Activated naive CD4-positive, alpha-beta T cell (primary cell): Measurements from ENCODE around the gene GFY.

Experiments used
- DNase-seq, 4 experiments: peaks; one replicate each; lab custom pipeline; 2025; lab: John Stamatoyannopoulos, UW

GFY gene

DNA sequence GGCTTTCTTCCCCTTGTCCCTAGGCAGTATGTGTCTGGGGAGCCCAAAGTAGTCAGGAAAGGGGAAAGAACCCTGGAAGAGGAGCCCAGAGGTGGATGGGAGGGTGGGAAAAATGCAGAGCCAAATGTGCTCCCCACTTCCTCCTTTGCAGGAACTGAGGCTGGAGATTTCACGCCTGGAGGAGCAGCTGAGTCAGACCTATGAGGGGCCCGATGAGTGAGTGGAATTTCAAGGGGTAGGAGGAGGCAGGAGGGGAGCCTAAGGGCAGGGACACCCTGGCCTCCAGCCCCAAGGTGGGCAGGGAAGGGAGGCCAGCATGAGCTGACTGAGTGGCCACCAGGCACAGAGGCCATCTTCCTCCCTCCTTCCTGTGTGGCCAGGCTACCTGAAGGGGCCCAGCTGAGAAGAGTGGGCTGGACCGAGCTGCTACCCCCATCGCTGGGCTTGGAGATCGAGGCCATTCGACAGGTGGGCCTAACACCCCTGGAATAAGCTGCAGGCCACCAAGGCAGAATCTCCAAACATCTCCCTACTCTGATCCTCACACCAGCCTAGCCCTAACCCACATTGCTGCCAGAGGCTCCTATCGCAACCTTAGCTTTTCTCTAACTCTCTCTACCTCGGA, 16.3 kb upstream of the GFY start:
- DNase-seq = no peak

DNA sequence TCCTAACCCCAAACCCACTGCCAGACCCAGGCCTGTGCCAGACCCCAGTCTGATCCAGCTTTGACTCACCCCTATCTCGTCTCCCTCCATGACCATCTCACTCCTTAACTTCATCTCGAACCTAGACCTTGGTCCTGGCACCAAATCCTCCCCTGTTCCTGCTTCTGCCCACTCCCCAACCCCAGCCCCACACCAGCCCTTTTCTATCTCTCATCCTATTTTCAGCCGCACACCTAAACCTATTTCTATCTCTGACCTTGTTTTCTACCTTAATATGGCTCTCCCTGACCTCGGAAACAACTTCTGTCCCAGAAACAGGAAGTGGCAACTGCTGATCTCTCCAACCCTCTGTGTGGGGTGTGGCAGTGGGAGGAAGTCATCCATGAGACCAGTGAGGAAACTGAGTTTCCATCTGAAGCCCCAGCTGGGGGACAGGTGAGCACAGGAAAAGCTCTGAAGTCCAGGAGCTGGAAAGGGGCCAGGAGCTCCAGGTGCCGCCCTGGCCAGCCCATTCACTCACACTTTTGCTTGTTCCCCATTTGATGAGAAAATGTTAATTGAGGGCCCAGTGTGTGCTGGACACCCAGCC, 15.7 kb upstream of the GFY start:
- no peak for DNase-seq

DNA sequence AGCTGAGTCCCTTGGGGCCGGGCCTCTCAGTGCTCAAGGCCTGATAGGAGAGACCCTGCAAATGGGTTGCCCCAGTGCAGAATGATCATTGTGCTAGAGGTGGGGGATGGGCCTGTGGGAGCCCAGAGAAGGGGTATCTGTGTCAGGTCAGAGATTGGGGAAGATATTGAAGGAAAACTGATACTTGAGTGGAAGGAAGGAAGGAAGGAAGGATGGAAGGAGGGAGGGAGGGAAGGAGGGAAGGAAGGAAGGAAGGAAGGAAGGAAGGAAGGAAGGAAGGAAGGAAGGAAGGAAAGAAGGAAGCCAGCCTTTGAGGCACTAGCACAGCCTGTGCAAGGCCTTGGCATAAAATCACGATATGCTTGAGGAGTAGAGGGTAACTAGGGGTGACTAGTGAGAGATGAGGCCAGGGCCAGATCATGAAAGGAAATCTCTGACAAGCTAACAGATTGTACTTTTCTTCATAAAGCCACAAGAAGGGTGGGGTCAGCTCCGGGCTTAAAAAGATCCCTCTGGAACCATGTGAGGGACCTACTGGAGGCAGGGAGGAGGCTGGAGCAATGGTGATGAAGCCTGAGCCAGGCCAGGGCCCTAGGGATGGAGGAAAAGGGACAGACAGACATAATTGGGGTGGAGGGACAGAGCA, 13.4 kb upstream of the GFY start:
- no peak for DNase-seq

DNA sequence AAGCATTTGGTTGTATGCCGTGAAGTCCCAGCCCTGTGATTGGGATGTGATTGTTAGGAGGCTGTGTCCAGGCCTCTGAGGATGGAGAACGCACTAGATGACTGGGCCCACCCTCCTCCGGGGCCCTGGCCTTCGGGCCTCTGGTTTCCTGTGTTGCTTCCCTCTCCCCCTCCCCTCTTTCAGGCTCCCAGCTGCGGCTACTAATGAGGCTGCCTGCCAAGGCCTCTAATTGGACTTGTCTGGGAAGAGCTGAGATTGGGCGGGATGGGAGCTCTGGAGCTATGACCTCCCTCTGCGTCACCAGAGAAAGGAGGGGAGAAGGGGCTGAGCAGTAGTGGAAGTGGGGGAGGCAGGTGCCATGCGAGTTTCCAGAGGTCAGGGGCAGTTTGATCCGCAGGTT, 11.8 kb upstream of the GFY start:
- no peak for DNase-seq

DNA sequence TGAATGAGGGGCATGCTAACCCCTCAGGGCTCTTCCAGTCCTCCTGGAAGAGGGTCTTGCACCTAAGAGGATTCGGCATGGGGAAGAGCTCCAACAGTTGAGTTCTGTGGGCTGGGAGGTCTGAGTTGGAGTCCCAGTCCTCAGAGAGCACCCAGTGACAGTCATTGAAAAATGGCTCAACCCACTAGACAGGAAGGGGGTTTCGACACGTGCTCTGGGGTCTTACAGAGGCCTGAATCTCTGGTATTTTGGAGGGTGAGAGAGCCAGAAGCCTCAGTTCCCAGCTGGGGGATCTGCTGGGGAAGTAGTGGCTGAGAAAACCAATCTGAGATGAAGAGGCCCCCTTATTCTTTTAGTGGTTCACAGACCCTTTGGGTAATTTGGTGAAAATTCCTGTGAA, 10.9 kb upstream of the GFY start:
- no peak for DNase-seq

DNA sequence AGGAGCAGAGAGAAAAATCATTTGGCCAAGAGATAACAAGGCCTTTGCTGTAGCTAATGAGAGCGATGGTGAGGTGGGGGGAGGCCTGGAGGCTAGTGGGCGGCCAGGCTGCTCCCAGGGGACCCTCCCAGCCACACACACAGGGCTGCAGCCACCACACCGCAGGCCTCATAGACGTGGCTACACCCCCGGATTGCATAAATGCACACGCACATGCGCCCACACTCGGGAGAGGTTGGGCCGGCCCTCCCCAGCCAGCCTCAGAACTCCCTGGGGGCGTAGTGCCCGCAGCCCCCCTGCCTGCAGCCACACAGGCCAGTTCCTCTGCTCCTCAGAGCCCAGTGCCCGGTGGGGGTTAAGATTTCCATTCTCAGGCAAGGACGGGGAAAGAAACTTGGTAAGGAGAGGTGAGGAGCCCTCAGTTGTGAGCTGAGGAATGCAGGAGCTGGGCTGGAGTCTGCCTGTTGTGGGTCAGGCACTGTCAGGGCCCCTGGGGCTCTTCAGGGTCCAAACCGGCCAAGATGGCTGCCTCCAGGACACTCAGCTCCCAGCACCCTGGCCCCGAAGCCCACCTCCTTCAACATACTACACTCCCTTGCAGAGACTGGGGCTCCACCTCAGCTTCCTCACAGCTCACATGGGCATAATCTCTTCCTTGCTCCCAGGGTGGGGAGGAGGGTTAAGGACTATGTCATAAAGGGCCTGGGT, 9.9 kb upstream of the GFY start:
- no peak for DNase-seq

DNA sequence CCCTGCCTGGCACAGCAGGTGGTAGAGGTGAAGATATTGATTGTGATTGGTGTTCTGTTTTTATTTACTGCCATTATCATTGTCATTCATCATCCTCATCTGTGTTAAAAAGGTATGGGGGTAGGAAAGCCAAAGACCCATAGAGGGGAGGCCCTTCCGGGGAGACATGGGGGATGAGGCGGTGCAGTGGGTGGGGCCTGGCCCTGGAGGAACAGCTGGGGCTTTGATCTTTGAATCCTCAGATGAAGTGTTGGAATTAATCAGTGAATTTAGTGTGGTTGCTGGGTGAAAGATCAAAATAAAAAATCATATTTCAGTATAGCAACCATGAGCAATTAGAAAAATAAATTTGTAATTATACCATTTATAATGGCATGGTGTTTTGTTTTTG, 9.4 kb upstream of the GFY start:
- no peak for DNase-seq

DNA sequence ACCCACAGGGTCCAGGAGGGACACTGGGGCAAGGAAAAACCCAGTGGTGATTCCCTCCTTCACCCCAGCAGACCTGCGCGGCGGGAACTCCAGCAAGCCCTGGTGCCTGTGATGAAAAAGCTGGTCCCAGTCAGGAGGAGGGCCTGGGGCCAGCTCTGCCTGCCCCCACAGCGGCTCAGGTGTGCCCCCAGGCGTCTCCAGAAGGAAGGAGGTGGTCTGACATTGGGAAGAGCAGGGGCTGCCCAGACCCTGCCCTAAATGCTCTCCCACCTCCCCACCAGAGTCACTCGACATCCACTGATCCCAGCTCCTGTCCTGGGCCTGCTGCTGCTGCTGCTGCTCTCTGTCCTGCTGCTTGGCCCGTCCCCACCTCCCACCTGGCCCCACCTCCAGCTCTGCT, 8.1 kb upstream of the GFY start:
- no peak for DNase-seq

DNA sequence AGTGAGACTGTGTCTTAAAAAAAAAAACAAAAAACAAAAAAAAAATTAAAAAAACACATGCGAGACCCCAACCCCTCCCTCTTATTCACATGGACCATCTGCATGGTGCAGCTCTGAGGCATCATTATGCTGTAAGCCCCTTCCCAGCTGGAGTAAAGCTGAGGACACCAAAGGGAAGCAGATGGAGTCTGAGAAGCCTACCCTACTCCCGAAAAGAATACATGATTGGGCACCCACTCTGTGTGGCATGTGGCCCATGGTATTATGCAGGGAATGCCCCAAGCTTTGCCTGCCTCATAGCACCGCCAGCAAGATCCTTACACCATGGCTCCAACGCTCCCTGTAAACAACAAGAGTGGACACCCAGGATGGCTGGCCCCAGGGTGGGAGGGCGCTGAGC, 6.7 kb upstream of the GFY start:
- no peak for DNase-seq

DNA sequence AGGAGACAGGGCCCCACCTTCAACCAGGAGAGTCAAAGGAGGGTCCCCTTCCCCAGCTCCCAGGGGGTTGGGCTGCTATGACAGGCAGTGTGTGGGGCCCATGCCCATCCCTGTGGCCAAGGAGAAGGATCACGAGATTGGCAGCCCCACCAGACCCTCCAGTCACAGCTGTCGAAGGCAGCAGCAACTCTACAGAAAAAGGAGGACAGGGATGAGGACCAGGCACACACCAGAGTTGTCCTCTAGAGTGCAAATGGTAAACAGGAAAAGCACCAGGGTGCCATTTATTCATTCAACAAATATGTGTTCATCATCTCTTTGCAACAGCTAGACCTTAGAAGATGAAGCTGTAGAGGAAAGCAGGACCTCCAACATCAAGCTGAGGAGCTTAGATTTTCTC, 6.0 kb upstream of the GFY start:
- DNase-seq = no peak

DNA sequence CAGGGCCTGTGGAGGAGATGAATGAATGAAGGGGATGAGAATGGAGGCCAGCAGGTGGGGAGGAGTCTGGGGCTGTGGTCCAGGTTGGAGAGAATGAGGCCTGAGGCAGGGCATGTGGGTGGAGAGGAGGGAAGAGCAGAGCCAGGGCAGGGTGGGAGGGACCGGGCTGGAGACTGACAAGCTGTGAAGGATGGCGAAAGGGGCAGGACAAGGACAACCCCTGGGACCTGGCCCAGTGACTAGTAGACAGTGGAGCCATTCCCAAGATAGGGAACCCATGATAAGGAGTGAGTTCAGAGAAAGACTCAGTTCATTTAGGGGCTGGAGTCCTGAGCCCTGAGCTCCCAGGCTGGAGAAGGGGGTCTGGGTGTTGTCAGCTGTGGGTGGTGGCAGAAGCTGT, 5.0 kb upstream of the GFY start:
- no peak for DNase-seq

DNA sequence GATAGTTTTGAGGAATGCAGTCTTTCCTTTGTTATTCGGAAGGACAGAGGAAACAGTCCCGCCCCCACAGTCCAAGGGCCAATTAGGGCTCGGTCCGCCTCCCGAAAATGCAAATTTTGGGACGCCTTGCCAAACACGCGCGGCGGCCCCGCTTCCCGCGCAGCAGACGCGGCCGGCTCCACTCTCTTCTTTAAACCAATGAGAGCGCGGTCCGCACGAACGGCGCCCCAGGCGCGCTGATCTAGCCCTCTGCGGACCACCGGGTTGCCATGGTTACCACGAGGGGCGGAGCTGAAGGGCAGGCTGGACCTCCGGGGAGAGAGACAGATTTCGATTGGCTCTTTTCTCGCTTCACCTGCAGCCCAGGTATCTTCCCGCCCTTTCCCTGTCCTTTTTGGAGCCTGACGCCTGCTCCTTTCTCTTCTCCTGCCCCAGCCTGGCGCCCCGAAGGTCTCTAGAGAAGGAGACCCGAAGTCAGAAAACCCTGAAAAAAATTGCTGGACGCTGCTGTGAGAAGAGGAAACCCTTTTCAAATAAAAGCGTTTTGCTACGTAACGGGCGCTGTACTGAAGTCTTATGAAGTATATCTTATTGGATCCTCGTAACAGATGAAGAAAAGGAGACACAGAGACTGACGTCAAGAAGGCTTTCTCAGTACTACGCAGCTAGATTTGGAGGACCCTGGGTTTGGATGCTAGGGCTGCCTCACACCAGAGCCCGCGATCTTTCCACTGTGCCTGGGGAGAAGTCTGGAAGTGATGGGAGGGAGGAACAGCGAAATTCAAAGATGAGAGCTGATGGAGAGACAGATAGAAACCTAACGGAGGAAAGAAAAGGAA, 3.9 kb upstream of the GFY start:
- peak in 1 of 4 experiments; percentile 11 for DNase-seq

DNA sequence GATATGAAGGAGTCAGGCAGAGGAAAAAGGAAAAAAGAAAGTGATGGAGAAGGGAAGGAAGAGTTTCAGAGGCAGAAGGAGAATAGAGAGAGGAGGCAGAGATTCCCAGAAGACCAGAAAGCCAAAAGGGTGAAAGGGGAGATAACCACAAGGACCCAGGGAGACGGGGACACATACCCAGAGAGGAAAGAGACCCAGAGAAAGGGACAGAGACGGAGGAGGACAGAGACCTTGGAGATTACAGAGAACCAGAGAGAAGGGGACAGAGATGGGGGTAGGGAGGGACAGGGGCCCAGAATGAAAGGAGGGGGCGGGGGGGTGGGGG, 3.3 kb upstream of the GFY start:
- no peak for DNase-seq

DNA sequence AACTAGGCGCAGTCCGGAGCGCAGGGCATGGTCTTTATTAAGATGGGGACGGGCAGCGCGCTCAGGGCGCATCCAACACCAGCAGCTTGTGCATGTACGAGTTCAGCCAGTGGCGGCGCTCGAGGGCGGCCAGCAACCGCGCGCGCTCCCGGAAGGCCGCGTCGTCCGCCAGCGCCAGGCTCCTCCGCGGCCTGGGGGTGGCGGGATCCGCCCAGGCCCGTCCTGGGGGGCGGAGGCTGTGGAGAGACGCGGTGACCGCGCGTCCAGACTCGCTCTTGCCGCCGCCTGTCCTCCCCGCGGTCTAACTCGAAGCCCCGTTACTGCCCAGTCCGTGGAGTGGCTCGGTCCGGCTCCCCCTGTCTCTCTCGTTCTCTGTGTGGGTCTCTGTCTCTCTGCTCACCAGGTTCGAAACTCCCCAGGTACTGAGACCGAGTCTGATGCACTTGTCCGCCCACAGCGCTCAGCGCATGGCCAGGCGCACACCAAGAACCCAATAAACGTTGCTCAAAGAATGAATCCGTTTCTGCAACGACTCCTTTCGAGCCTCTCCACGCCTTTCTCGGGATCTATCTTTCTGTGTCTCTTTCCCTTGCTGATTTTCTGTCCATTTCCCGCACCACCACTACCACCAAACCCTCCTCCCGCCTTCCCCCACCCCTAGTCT, 2.6 kb upstream of the GFY start:
- DNase-seq = peak in 1 of 4 experiments; percentile 23

DNA sequence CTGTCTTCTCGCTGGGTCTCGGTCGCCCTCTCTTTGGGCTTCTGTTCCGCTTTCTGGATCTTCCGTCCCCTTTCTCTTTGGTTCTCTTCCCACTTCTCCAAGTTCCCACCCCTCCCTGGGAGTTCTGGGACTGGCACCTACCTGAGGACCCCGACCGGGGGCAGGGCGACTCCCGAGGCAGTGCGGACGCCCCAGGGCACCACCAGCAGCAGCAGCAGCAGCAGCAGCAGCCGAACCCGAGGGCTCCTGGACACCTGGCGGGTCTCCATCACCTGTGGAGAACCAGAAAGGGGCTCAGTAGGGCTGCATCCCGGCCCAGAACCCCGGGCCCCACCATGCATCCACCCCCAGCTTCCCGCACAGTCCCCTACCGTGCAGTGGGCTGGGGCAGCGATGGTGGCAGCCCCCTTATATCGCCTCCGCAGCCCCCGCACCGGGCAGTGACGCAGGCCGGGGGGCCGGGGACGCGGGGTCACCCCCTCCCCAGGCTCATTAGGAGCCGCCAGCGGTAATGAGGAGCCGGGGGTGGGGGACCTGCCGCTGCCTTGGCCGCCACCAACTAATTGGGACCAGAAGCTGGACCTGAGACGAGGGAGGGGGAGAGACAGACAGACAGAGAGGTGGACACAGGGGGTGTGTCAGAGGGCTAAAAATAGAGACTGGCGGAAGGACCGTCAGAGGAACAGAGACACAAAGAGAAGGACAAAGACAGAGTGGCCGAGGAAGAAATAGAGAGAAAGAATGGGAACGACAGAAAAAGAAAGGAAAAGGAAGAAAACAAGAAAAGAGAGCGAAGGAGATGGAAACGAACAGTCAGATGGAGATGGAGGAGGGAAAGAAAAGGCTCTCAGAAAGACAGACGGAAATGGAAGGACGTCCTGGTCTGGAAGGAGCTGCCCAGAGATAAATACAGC, 1.9 kb upstream of the GFY start, which contains the start of gene PTH2:
TSS of gene PTH2 (minus strand) at position 371 of the 914 bp plus-strand sequence. CDS start at position 269, 102 bp downstream.
- DNase-seq = no peak

DNA sequence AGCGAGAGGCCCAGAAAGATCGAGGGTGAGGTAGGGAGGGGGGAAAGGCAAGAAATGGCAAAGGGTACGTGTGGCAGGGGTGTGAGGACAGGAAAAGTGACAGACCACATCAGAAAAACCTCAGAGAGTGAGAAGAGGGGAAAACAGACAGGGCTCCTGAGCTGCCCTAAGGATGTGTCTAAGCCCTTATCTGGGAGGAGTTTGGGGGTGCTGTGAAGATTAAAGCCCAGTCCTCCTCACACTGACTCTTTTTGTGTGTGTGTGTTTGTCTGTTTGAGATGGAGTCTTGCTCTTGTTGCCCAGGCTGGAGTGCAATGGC, 1.2 kb upstream of the GFY start:
- no peak for DNase-seq

DNA sequence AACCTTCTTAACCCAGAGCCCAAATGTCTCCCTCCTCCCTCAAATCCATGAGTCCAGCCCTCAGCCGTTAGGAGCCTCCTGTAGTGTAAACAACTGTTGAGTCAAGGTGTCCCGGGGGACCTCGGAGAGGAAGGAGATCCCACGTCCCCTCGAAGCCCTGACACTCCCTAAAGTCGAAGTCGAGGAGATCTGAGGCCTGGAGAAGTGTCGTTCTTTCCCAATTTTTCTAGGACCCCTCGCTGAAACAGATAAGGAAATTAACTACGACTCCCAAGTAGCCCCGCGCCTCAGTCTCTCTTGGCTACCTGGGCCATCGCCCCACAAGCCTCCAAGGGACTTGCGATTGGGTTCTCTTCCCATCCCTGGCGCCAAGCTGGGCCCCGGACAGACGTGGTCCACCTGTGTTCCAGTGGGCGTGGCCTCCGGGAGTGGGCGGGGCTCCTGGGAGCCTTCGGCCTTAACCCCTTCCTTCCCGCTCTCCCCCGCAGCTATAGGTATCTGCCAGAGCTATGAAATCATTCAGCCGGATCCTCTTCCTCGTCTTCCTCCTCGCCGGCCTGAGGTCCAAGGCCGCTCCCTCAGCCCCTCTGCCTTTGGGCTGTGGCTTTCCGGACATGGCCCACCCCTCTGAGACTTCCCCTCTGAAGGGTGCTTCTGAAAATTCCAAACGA, 869 bp downstream of the GFY start:
- peak in 1 of 4 experiments; percentile 6 for DNase-seq

DNA sequence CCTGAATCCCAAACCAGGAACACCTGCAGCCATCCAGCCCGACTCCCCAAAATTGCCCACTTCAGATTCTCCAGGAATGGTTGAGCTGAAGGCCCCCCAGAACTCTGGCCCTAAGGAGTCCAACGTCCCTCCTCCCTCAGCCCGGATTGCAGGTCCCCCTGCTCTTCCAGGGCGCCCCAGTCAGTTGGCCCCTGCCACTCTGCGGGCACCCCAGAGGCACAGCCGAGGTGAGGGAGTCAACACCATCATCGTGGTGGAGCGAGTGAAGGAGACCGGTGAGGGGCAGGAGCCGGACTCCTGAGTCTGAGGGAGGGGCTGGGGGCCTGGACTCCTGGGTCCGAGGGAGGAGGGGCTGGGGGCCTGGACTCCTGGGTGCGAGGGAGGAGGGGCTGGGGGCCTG, 2.2 kb downstream of the GFY start:
- no peak for DNase-seq

DNA sequence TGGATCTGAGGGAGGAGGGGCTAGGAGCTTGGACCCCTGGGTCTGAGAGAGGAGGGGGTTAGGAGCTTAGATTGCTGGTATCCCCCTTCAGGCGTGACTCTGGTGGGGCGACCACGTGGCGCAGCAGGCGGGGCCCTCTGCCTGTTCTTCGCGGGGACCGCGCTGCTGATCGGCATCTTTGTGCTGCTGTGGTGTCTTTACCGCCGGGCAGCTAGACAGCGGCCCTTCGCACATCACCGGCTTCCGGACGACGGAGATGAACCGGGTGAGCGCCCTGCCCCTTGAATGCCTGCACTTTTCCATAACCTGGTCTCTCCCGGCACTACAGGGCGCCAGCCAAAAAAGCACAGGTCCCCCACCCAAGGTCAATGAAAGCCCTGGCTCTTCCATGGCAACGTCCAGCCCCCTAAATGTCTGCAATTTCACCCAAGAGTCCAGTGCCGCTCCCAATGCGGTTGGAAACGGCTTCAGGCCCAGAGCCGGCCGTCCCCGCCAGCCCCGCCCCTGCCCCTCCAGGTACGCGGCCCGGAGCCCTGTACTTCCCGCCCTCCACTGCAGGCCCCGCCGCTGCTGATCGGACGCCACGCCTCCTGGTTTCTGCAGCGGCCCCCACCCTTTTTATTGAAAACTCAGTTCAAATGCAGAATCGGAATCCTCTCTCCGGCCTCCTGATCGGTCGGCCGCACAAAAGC, 2.8 kb downstream of the GFY start:
- peak in 1 of 4 experiments; percentile 23 for DNase-seq
